Ureter (tissue), 1 donor: ENCODE data around the gene ARHGAP24. TPM values are rescaled to one million over a fixed set of nuclear protein-coding genes. Genes with fewer than 3 reads are reported as not detected.
"Not testable (repeated sequence)": the region's sequence is repeated elsewhere in the genome, so short reads cannot be mapped to it uniquely, and the experiment has no call there.

ENCODE experiments used
- DNase-seq: peaks from one replicate; pipeline ENCODE4 v3.0.0-alpha.2; 2020; ENCODE audit warnings: low spot score
- total RNA-seq: library from RNA; stranded (reverse); gene quantifications from one replicate; pipeline ENCODE4 v1.2.4, GENCODE V29; 2023
- donor health status: DM: yes; HTN: yes; CAD: no.

ARHGAP24 gene
- total RNA-seq, 1 donor from 2014 or later: 11.2 TPM

DNA sequence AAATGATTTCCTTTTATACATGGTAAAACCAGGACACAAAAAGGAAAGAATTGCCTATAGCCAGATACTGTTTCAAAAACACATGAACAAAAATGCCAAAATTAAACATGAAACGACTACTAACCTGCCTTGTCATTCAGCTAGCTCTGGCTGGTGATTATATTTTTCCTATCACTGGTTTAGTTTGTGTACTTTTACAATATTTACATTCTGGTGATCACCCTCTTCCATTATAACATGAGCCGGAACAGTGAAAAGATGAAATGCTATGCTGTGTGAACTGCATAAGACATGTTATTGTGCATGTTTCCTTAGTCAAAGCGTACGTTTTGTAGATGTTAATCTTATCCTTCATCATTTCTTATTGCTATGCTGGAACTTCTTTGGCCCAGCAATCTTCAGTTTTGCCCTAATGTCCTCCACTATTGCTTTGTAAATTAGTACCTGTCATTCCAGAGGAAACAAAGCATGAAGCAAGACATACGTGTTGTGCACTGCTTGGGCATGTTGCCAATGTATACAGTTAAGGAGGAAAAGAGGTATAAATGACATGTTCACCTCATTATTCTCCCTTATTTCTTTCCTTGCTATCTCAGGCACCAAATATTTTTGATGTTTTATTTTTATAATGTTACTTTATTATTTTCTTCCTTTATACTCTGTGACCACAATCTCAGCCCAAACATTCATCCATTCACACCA is 386.3 kb downstream of the ARHGAP24 start:
- no peak for DNase-seq

DNA sequence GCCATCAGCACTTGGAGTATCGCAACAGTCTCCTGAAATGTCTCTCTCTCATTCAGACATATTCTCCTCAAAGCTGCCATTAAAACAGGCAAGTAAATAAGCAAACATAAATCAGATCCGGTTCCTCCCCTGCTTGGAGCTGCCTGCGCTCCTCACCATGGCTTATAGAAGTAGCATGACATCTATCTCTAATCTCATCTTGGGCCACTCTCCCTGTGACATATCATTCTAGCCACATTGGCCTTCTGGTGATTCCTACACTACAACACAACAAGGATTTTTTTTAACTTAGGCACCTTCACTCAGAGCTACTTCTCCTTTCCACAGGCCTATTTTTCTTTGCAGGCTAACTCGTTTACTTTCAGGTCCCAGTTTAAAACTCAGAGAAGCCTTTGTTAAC is 387.9 kb downstream of the ARHGAP24 start:
- no peak for DNase-seq

DNA sequence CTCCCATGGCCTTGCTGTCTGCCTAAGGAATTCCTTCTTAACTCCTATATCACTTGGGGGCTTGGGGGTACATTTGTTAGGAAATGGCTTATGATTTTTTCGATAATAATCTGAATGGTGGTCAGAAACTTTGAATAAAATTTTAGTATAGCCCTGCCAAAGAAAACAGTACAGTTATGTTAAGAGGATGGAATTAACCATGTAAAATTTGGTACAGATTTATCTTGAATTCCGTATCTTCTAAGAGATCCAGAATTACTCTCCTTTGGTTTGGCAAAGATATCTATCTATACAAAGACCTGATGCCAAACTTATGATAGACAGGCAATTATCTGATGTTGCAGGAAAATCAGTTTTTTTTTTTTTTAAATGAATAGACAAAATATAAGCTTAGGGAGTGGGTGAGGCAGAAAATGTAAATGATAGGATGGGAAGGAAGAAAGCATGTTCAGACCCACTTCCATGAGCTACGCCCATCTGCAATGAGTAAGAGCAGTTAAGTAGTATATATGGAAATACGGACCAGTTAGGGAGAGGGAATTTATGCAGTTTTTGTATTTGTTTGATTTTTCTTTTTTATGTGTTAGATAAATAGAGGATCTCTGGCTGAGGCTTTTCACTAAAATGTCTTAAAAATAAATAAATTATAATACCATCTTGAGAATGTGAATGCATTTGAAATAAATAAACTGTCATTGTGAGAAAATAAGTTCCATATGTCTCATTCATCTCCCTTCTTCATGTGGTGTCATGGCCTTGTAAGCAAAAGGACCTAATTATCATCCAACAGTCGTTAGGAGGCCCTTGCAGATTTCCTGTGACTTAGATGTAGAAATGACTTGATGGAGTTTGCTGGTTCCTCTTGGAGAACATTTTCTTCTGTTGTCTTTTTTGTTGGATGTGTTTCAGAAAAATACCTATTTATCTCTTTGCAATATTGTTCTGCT is 389.6 kb downstream of the ARHGAP24 start:
- DNase-seq: no peak

DNA sequence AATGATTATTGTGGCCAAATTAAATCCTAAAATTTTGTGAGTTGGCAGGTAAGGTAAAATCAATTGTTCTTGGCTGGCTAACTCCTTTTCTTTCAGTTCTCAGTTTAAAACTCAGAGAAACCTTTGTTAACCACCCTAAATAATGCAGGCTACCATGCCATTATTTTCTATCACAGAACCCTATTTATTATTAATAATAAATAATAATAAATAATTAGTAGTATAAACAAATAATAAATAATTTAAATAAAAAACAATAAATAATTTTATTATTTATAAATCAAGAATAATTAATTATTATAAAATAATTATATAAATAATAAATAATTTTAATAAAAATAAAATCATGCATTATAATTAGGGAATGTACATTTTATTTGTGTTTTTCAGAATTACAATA is 390.3 kb downstream of the ARHGAP24 start:
- DNase-seq: no peak

DNA sequence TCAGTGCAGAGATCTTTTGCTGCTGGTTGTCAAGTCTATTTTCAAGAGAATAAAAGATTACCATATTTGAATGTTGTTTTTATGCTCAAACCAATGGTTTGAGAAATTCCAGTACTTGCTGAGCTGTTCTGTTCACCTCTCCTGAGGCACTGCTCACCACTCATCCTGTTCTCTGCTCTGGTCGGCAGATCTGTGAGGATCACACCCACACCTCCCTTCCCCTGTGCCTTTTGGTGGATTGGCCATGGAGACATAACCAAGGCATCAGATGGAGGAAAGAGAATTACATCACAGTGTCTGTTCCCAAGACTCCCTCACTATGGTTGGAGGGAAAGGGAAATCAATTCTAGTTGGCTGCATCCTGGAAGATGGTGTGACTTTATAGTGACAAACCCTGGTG is 391.6 kb downstream of the ARHGAP24 start:
- DNase-seq: no peak

DNA sequence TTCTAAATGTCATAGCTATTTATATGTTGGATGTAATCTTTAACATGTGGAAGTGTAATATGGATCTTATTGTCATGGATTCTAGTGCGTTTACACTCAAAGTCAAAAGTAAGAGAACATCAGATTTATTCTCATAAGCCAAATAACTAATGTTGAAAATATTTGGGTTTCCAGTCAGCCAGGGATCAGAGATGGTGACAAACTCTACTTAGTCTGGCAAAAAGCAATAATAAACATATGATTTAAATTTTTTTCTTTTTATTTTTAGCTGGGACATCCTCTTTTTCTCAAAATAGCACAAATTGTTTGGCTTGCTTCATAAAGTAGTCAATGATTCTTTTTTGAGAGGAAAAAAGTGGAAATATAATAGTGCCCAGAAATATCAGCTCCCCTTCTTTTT is 392.3 kb downstream of the ARHGAP24 start:
- DNase-seq: no peak

DNA sequence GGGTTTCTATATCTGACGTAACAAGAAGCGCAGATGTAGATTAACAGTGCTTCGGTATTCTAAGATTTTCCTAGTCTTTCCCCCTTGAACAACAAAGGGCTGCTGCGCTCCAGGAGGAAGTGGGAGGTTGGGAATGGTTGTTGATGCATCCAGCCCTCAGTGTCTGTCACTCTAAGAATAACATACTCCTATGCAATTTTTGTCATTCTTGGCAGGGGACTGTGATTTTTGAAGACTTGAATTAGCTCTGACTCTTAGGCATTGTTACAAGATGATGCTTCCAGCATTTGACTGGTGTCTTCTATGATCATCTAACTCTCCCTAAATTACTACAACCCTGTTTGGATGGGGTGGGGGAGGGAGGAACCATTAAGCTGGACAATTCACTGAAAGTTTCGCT is 394.2 kb downstream of the ARHGAP24 start:
- no peak for DNase-seq

DNA sequence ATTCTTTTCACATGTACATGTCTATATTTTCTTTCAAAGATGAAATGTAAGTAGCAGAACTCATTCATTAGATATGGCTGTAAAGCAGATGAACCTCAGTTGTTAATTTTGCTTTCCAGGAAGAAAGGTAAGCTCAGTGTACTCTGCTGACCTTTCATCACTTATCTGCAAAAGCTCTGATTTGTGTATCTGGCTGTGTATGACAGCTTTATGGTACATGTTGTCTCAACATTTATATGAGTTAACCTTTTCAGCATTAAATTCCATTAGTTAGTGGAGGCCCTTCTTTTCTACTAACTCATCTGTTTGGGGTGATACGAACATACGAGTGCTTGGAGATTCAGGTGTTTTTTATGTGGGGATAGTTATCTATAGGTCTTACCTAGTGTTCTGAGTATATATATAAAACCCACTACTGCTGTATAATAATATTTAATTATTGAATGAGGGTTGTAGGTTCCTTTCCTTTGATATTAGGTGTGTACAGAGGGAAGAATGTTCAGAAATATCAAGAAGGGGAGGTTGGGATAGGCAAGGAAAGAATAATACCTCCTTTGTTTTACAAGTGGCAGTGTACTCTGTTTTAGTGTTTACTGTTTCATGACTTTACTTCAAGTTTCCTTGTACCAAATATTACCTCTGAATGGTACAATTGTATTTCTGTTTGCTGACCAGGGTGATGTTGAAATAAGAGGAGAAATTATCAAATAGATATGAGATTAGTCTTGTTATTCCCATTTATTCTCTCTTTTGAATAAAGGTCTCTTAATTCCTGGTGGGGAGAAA is 395.5 kb downstream of the ARHGAP24 start:
- DNase-seq: no peak

DNA sequence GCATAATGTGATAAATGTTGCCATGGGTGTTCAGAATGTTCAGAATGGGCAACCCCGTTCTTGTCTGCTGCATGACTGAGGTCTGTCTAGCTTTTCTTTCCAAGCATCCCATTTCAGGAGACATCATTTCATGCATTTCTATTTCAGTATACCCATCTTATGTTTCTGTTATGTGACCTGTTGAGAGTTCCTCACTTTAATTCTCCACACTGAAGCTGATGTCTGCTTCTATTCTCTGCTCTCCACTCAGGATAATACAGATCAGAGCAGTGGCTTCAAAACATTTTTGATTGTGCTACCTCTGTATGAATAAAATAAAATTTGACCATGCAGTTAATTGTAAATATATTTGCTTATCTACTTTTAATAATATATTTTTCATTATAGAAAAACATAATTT is 398.6 kb downstream of the ARHGAP24 start:
- DNase-seq: no peak

DNA sequence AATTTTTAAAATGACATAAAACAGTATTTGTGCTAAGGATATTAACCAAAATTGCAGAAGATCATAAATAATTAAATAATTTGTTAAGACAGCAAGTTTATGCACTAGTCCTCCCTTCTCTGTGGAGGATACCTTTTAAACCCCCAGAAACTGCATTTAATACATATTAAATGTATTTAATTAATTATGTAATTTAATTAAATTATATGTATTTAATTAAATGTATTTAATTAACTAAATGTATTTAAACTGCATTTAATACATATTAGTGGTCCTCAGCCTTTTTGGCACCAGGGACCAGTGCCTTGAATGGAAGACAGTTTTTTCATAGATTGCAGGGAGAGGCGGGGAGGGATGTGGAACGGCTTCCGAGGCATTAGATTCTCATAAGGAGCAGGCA is 404.6 kb downstream of the ARHGAP24 start:
- no peak for DNase-seq

DNA sequence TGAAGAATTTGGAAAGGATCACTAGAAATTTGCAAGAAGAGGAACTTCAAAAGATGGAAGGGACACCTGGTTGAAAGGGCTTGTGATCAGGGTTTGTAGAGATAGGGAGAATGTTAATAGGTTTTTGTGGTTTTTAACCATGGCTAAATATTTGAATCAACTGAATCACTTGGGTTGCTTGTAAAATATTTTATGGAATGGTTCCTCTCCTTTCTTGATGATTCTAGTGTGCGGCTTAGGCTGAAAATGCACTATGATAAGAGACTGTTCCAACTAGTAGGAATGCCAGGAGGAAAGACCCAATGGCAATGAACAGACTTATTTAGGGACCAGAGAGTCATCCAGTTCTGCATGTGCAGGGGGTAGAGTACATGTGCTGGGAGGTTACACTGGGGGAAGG is 408.2 kb downstream of the ARHGAP24 start:
- no peak for DNase-seq

DNA sequence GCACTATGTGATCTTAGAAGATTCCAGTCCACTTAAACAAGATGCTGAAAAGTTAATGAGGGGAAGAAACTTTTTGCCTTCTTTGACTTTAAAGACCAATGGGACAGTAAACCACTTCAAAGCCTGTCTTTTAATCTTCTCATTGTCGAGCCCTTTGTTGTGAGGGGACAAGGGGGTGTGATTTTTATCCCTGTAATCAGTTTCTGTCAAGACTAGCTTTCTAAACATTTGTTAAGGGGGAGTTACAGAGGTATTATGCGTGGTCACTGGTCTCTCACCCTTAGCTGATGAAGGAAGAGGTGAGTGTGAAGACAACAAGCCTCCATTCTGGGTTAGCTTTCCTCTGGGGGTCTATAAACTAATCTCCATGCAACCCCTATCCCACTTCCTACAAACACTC is 409.3 kb downstream of the ARHGAP24 start:
- DNase-seq: no peak

DNA sequence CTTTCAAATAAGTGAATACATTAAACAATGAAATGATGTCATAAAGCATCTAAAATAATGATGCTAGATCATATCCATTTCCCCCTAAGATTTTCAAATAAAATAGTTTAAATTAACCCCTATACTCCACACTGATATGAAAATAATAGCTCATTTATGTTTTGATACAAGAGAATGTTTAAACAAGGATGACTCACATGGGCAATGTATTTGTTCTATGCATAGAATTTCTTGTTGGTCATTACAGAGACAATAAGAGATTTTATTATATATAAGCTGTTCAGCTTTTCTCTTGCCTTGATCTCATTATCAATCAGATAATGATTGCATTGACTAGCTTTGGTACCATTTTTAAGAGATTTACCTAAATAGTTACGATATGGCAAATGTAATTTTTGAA is 411.7 kb downstream of the ARHGAP24 start:
- DNase-seq: no peak

DNA sequence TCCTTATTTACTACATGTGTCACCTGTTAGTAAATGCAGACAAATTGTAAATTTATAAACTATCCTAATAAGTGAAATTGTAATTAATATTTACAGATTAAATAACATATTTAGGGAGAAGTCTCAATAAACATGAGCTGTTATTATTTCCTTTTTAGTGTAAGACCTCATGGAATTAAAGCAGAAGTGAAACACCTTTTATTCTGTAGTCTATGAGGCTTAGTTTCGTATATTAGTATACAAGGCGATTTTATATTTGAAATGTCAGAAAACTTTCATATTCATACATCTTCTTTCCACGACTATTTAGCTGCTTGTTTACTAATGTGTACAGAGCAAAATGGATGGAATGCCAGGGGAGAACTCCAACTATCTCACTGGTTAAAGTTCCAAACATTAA is 414.4 kb downstream of the ARHGAP24 start:
- DNase-seq: no peak

DNA sequence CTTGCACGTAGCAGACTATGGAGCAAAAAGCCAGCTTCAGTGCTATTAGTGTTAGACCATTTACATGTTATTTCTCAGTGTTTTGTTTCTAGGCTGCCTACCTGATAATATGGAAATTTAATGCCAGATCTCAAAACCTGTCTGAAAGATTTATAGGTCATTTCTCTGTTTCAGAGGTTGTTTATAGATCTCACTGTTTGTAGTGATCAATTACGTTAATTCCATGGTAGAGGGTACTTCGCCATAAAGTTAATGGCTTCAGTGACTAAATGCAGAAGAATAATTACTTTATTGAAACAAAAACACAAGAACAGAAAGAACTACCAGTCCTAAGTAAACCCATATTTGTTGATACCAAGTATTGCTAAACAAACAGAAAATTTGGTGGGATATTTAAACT is 420.8 kb downstream of the ARHGAP24 start:
- no peak for DNase-seq

DNA sequence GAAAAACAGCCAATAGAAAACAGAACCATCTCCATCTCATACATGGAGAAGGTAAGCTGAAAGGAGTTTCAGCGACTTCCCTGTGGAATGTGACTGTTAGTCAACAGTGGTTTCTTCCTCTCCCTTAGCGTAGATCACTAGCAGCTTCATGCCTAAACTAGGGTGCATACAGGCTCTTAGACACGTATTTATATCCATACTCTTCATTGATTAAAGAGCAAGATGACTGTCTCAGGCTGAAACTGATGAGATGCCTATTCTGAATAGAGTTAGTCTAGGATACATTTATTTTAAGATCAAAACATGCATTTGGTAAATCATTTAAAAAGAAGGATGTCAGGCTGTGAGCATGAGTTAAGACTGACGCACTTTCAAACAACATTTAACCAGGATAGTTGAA is 423.3 kb downstream of the ARHGAP24 start:
- DNase-seq: no peak

DNA sequence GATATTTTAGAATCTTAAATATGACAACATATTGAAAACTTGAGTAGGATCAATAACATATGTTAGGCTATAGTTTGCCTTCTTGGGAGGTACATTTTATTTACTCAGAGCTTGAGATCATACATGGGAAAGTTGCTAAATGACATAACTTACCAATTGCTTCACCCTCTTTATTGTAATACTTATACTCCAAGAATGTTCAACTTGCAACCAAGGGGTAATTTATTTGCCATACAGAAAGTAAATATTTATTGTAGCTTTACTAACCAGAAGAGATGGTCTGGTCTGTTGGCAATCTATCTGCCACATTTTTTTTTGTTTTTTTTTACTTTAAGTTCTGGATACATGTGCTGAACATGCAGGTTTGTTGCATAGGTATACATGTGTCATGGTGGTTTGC is 426.6 kb downstream of the ARHGAP24 start:
- no peak for DNase-seq

DNA sequence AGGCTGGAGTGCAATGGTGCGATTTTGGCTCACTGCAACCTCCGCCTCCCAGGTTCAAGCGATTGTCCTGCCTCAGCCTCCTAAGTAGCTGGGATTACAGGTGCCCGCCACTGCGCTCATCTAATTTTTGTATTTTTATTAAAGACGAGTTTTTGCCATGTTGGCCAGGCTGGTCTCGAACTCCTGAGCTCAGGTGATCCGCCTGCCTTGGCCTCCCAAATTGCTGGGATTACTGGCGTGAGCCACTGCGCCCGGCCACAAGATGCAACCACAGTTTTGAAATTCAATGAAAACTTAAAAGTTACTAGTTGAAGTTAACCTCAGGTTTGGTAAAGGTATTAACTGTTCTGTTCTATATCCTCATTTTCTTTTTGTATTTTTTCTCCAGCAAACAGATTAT is 427.7 kb downstream of the ARHGAP24 start:
- DNase-seq: not testable (repeated sequence)

DNA sequence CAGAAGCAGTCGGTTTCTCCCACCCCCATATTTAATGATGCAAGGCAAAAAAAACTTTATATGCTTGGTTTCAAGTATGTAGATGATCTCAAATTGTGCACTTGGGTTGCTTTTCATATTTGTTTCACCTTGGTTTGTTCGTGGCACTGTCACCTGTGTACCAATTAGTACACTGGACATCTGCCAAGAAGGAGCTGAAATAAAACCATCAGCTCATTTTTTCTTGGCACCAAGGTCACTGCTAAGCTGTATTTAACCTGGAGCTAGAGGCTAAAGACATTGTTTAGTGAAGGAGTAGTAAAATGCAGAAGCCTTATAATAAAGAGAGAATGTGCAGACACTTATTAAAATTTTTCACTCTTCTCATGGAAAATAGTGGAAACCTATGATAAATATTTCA is 430.8 kb downstream of the ARHGAP24 start:
- no peak for DNase-seq

DNA sequence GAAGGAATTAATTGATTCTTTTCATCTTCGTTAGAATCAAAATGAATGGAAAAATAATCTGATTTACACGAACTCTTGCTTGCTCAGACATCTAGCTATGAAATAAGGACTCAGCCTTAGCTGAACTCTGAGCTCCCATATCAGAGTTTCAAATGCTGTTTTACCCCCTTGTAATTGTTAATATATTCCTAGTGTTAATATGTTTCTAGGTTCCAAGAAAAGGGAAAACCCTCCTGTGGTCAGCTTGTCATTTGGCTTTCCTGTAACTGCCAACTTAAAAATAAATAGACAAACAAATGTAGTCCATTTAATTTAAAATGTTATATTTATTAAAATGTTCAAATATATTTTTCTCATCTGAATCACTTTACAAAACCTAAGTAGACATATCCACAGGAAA is 432.1 kb downstream of the ARHGAP24 start:
- DNase-seq: no peak

DNA sequence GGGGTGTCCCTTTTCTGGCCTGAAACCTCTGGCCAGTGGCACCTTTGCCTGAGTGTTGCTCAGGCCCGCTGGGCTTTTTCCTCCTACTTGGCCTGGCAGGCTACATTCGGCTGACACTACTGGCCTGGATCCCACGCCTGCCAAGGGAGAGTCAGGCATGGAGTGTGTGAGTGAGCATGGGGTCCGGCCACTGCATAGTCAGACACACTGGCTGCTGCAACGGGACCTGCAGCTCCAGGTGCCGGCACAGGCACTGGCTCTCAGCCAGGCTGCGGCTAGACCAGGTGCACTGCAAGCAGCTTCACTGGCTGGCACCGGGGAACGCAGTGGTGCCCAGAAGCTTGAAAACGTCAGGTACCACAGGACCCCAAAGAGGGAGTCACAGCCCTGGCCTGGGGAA is 434.9 kb downstream of the ARHGAP24 start:
- DNase-seq: no peak

DNA sequence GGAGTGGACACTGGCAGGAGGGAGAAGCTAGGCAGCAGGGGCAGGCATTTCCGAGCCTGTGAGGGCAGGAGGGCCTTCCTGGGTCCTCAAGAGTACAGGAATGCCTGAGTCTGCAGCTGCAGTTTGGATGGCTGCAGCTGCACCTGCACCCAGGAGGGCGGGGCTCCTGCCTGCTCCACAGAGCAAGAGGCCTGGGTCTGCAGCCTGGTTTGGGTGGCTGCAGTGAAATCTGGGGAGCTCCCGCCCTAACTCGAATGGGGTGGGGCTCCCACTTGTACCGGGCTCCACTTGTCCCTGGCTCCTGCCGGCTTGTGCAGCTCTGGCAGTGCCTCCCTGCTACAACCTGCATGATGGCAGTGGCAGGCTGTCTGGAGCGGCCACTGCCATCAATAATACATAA is 436.0 kb downstream of the ARHGAP24 start:
- DNase-seq: no peak
